OCI-M2 (cell line): ENCODE data around the gene NDUFS1.
"Not testable (repeated sequence)": the region's sequence is repeated elsewhere in the genome, so short reads cannot be mapped to it uniquely, and the experiment has no call there.

Experiments used
- DNase-seq: peaks from one replicate; lab custom pipeline; 2025; ENCODE audit not compliant: unreplicated experiment; lab: John Stamatoyannopoulos, UW

Gene NDUFS1

DNA sequence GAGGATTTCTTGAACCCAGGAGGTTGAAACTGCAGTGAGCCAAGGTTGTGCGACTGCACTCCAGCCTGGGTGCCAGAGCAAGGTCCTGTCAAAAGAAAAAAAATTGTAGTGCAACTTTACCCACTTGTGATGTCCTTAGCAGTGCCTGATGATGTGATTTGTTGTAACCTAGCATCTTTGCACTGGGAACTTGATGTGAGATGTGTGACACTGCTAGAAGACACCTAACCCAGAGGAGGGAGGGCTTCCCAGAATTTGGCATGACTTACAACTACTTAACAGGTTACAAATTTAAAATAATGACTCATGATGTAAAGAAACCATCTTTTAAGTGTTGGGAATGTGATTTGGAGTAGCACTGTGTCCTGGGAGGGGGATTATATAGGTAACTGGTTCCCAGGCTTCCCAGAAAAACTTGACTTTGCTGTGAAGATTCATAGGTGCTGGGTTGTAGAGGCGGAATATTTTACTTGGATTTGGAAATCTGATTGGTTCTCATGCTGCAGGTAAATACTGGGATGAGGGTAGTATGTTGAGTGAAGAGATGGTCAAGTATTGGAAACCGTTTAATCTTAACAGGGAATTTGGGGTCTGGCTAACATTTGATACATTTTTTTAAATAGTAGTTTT is 4.1 kb upstream of the NDUFS1 start:
- DNase-seq = no peak

DNA sequence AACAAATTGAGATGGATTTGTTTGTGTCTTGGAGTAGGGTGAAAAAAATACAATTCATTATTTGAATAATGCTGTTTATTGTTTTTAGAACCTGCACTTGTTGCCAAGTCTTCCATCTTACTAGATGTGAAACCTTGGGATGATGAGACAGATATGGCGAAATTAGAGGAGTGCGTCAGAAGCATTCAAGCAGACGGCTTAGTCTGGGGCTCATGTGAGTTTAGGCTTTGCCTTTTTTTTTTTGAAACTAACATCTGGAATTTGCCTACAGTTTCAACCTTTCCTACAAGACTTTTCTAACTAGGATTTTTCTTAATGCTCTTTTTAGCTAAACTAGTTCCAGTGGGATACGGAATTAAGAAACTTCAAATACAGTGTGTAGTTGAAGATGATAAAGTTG is 3.2 kb upstream of the NDUFS1 start:
- not testable (repeated sequence) for DNase-seq

DNA sequence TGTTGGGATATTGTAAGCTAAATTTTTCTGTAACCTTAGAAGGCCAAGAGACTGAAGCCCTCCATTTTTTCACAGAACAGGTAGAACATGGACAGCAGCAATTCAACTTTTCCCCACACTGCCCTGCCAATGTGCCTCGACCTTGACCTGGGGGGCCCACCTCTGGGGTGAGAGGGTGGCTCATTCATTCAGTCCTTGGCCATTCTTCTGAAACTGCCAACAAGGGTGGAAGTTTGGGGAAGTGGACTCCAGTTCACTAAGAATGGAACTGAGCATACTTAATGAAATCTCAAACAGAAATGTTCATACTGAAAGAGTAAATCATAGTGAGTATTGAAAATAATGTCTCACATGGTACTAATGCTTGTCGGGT is 1.5 kb upstream of the NDUFS1 start:
- no peak for DNase-seq

DNA sequence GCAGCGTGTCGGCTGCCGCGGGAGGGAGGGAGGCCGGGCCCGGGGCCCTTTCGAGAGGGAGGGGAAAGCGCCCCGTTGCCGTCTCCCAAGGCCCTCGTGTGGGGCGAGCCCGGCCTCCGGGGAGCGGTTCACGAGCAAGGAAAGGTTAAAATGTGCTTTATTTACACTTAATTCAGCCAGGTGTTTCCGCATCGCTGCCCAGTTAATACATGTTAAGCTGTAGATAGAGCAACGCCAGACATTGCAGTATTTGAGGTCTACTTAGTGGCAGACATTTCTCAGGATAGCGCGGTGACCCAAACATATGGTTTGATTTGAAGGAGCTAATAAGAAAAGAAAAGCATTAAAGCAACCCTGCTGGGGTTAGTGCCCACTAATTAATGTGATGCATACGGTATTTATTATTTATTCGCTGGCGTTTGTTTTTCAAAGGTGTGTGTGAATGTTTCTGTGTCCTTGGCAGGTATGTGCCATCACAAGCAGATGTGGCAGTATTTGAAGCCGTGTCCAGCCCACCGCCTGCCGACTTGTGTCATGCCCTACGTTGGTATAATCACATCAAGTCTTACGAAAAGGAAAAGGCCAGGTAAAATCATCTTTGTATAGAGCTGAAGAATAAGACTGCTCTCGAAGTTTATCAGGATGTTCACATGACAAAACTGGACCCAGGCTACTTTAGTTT is 1.0 kb upstream of the NDUFS1 start:
- no peak for DNase-seq

DNA sequence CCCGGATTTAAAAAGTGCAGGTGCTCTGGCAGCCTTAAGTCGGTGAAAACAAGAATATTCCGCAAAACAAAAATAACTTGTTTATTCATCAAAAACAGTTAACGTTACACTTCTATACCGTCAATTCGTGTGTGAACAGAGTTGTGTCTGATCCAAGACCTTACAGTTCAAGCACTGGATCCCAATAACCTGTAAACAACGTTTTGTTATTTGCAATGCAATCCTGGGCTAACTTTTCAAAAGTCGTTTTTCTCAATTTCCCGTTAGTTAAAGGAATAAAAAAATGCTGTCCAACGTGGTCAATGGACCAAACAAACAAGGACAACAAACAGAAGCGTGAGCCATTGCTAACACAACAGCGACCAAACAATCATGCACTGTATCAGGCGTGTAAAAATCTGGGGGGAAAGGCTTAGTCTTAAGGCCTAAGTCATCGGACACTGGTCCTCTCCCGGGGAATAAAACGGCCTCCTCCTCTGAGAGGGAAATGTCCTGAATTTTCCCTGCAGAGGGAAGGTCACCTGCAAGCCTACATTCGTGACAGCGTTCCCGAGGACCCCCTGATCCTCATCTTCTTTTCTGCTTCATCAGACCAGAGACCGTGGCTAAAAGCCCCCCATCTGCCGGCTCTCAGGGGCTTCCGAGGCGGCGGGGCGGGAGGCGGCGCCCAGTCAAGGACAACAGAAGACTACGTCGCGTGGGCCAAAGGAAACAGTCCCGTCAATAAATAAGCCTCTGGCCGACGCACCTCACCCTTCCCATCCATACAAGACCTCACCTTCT is 490 bp downstream of the NDUFS1 start:
- no peak for DNase-seq

DNA sequence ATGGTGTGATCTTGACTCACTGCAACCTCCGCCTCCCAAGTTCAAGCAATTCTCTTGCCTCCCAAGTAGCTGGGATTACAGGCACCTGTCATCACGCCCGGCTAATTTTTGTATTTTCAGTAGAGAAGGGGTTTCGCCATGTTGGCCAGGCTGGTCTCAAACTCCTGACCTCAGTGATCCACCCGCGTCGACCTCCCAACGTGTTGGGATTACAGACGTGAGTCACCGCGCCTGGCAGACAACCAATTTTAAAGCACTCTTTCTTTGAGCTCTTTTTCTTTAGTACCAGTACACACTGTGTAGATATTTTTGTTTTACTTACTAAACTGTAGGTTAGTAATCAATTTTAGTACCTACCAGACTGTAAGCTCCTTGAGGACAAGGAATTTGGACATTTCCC is 2.2 kb downstream of the NDUFS1 start:
- not testable (repeated sequence) for DNase-seq

DNA sequence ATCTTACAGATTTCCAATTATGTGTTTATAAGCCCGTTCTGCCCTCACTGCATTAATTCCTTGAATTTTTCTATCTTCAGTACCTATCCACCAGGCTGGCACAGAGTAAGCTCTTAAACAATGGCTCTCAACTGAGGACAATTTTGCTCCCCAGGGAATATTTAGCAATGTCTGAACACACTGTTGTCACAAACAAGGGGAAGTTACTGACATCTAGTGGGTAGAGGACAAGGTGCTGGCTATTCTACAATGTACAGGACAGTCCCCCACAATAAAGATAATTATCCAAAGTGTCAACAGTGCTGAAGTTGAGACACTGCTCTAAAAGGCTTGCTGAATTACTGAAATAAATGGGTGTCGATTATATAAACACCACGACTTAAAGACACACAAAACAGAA is 5.0 kb downstream of the NDUFS1 start:
- DNase-seq = no peak

DNA sequence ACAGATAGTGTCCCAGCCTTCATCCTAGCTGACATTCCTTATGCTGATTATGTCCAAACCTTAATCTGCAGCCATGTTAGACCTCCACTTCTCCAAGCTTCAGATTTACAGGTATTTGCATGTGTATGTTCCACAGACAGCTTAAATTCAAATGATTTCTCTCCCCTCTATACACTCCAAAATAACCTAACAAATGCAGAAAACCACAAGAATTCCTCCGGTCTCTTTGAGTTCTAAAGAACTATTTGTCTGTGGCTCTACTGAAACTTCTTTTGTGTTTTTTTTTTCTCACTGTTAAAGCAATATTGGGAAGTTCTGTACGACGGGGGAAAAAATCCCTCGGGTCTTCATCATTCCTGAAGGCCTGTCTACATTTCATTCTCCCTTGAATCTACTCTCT is 8.6 kb downstream of the NDUFS1 start:
- DNase-seq = no peak

DNA sequence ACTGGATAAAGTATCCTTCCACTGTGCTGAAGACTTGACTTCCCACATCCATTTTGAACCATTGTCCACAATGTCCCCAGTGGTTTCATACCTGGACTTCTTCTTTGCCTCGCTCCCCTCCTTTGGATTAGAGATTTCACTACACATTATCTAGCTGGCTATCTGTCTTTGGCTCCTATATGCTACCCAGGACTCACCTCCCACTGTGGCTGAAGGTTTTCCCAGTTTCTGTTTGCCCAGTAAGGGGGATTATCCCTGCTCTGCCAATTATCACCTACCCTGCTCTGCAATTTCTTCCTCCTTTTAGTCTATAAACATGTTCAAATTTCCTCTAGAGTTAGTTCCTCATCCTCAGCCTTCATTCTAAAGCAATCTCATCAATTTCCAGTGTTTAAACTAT is 9.1 kb downstream of the NDUFS1 start:
- no peak for DNase-seq

DNA sequence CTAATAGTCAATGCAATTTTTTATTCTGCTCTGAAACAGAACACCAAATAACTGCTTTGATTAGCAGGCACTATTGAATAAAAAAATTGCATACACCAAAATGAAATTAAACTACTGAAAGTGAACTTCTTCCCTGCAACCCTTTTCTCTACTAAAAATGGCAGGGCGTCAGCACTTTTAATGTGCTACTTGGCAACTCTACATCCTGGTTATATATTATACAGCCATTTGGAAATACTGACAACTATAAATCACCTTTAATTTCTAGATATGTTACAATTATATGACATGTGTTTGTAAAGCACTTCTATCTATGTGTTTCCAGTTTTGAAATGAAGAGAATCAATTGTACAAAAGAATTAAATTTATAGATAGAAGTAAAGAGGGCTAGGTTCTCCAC is 9.9 kb downstream of the NDUFS1 start:
- no peak for DNase-seq

DNA sequence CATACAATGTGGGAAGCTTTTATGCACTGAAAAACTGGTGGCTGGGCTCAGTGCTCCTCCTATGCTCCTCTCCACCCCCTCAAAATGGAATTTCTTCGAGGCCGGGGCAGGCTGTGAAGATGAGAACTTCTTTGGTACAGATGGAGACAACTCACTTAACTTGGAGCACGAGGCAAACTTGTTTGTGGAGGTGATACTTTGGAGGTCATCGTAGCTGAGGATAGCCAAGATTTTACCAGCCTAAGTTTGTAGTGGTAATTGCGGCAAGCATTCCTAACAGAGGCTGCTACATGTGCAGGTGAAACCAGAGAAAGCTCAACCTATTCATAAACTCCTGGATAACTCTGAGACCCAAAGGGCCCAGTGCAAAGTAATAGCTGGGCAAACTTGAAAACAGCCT is 13.6 kb downstream of the NDUFS1 start:
- DNase-seq = no peak

DNA sequence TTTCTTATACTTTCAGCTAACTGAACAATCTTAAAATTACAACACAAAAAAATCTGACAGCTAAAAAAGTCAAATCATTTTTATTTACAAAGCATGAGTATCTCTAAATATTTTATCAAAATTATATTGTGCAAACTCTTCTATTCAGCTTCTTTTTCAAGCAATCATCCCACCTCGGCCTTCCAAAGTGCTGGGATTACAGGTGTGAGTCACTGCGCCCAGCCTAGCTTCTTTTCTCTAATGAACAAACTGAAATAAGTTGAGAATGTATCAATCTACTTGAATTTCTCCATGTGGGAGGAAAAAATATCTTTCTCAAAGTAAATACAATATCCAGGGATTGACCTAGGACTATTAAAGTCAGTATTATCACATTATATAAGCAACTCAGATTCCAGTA is 14.9 kb downstream of the NDUFS1 start:
- DNase-seq = no peak

DNA sequence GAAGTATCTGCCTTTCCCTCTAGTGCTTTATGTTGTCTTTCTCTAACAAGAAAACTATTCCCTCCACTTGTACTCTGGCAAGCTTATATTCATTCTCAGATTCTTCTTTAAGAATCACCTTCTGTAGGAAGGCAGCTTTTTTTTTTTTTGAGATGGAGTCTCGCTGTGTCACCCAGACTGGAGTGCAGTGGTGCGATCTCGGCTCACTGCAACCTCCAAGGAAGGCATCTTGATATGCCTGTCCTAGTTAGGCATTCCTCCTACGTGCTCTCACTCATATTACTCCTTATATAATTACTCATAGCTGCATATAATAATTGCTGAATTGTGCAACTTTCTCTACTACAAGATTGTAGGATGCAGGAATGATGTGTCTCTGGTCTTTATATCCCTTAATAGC is 15.8 kb downstream of the NDUFS1 start:
- DNase-seq = no peak

DNA sequence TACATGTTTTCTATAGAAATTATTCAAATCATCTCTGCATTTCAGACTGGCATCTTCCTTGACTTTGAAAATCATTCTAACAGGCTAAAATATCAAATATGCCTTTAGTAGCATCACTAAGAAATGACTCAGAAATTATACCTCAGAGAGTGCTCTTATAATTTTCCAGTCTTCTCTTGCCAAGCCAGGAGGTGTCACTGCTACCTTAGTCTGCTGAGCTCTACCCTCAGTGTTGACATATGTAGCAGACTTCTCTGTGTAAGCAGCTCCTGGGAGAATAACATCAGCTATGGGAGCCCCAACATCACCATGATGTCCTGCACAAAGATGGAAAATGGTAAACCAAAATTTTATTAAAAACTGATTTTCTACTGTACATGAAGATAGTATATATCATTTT is 31.6 kb downstream of the NDUFS1 start:
- no peak for DNase-seq

DNA sequence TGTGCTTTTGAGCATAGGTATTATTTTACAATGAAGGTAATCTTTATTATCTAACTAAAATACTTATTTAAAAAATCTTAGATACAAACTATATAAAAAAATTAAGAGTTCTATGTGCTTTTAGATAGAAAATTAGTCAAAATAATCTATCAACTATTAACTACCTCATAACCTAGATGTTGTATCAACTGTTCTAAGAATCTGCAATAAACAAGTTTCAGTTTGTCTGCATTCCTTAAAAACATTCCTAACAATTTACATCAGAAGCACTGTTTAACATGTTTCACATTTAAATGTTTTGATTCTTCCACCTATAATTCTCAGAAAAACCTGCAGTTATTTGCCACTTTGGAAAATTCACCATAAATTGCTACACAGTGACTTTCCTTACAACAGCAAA is 33.3 kb downstream of the NDUFS1 start:
- no peak for DNase-seq

DNA sequence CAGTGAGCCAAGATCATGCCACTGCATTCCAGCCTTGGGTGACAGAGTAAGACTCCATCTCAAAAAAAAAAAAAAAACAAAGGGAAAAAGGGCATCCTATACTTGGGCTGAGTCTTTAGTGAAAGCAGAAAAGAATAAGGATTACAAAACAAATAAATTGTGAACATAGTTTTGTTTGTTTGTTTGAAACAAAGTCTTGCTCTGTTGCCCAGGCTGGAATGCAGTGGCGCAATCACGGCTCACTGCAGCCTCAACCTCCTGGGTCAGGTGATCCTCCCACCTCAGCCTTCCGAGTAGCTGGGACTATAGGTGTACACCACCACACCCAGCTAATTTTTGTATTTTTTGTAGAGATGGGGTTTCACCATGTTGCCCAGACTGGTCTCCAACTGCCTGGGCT is 36.7 kb downstream of the NDUFS1 start:
- DNase-seq = not testable (repeated sequence)

DNA sequence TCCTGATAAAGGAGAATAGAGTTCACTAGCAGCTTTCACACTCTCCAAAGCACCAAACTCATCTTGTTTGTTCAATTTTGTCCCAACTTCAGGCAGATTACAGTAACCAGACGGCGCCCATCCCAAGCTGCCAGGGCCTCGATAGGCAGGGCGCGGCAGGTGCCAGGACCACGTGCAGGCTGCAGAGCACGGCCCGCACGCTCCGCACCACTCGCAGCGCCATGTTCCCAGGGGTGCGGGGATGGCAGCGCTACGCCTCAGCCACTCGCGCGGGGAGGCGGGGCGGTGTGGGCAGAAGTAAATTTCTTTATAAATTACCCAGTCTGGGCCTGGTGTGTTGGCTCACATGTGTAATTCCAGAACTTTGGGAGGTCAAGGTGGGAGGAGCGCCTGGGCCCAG is 43.0 kb downstream of the NDUFS1 start:
- DNase-seq = no peak

DNA sequence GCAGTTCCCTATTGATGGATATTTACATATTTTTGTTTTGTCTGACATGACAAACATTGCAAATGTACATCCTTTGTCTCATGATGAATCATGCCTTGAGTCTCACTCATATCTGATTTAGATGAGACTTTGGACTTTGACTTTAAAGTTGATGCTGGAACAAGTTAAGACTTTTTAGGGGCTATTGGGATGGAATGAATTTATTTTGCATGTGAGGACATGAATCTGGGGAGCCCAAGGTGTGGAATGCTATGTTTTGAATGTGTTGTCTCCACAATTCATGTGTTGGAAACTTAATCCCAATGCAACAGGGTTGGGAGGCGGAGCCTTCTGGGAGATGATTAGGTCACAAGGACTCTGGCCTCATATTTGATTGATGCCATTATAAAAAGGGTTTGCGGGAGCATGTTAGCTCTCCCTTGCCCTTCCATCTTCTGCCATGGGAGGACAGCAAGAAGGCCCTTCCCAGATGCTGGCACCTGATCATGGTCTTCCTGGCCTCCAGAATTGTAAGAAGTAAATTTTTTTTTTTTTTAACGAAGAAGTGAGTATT is 44.1 kb downstream of the NDUFS1 start:
- no peak for DNase-seq

DNA sequence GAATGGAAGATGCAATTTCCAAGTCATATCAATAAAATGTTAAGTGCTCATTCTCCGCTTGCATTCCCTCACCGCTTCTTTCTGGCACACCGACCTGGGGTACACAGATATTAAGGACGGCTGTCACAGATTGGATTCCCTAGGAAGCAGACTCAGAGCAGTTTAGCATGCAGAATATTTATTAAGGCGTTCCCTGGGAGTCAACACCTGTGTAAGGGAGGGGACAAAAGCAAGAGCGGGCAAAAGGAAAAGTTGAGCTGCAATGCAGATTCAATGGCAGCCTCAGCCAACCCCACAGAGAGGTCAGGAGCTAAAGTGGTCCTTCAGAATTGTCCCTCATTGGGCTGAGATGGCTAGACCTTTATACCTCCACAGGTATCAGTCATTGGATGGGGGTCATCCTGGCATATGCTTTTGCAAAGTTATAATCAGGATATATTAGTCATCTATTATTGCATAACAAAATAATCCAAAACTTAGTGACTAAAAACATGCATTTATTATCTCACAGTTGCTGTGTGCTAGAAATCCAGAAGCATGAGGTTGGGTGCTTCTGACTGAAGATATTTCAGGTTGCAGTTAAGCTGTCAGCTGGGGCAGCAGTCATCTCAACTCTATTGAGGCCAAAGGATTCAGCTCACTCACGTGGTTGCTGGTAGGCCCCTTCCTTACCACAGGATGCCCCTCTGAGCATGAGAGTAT is 46.2 kb downstream of the NDUFS1 start:
- DNase-seq = no peak

DNA sequence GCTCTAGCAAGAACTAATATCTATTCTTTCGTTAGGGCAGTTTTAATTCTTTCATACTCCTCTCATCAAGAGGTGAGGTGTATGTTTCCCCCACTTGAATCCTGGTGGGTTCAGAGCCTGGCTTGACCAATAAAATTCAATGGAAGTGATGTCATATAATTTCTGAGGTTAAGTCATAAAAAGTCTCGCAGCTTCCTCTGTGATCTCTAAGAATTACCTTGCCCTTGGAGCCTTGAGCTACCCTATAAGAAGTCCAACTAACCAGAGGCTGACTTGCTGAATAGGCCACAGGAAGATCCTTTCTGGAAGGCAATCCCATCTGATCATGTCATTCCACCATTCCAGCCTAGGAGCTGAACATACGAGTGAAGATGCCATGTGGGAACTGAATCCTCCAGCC is 47.1 kb downstream of the NDUFS1 start:
- DNase-seq = no peak

DNA sequence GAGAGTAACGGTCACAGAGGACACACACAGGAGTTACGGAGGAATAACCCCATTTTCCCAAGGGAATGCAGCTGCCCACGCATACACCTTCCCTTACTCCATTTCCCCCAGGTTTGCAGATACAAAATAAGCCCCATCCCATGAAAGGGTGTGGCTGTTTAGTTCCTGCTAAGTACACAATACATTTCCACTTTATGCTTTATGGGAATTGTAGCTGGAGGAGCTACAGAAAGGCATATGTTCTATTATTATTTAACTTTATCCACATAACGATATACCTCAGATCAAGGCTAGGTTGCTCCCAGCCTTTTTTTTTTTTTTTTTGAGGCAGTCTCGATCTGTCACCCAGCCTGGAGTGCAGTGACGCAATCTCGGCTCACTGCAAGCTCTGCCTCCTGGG is 50.5 kb downstream of the NDUFS1 start:
- no peak for DNase-seq

DNA sequence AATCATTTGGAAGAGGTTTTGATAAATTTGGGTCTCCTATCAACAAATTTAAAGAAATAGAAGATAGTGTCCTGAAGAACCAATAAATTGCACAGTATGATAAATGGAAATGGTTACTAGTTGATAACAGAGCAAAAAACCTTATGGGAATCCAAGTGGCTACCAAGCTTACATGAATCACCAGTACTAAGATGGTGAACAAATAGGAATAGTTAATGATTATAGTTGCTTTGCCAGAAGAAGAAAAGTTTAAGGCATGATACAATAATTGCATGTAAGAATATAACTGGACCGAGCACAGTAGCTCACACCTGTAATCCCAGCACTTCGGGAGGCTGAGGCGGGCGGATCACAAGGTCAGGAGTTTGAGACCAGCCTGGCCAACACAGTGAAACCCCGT is 53.7 kb downstream of the NDUFS1 start:
- no peak for DNase-seq
